K562 (cell line): Measurements from ENCODE around the gene DXO. TPM values are rescaled to one million over a fixed set of nuclear protein-coding genes. Genes with fewer than 3 reads are reported as not detected.

Experiments used
- ADNP ChIP-seq: fragments of 200-800 bp; sonication (Bioruptor generic); IDR thresholded peaks from 2 replicates; pipeline ENCODE4 v1.6.1; 2016; ENCODE audit warnings: missing genetic modification characterization, missing compliant biosample characterization
- ATF1 ChIP-seq, 2 experiments: fragments of 450-650 bp in 1 of 2; IDR thresholded peaks; 2 replicates each; pipeline ENCODE4 v1.6.1; 2016; ENCODE audit warnings: missing compliant biosample characterization in 1 of 2, missing genetic modification characterization in 1 of 2
- CEBPG ChIP-seq, 3 experiments: fragments of 200-800 bp in 1 of 3; sonication (Bioruptor generic) in 1 of 3; sonication (generic) in 1 of 3; formaldehyde crosslinking in 1 of 3; IDR thresholded peaks in 2 of 3; conservative IDR thresholded peaks in 1 of 3; 2 replicates each; pipeline versions ENCODE4 v1.6.1 to v1.8.0; 2016 to 2022; ENCODE audit warnings: missing compliant biosample characterization in 2 of 3, missing genetic modification characterization in 2 of 3, mild to moderate bottlenecking in 1 of 3, missing genetic modification reagents in 1 of 3
- CHCHD3 ChIP-seq: fragments of 250-450 bp; sonication (Bioruptor Pico); IDR thresholded peaks from 2 replicates; pipeline ENCODE4 v2.1.2; 2022; ENCODE audit warnings: mild to moderate bottlenecking
- DDX20 ChIP-seq: fragments of 450-650 bp; IDR thresholded peaks from 2 replicates; pipeline ENCODE4 v1.6.1; 2016; ENCODE audit warnings: missing genetic modification characterization, low read depth, mild to moderate bottlenecking, missing compliant biosample characterization, moderate library complexity
- E2F3 ChIP-seq: fragments of 250-450 bp; sonication (Bioruptor Pico); IDR thresholded peaks from 2 replicates; pipeline ENCODE4 v1.4.0; 2020; ENCODE audit warnings: mild to moderate bottlenecking
- ELF2 ChIP-seq: fragments of 250-450 bp; sonication (Bioruptor Pico); IDR thresholded peaks from 2 replicates; pipeline ENCODE4 v1.5.0; 2021; ENCODE audit warnings: mild to moderate bottlenecking
- FOXJ2 ChIP-seq: fragments of 200-800 bp; sonication (Bioruptor generic); IDR thresholded peaks from 2 replicates; pipeline ENCODE4 v1.6.1; 2016; ENCODE audit warnings: missing genetic modification characterization, missing compliant biosample characterization
- GABPA ChIP-seq: fragments of 200-800 bp; sonication (Bioruptor generic); conservative IDR thresholded peaks from 2 replicates; pipeline ENCODE4 v1.6.1; 2016; ENCODE audit warnings: low read depth, missing genetic modification characterization, missing compliant biosample characterization
- MCM2 ChIP-seq: fragments of 450-650 bp; IDR thresholded peaks from 2 replicates; pipeline ENCODE4 v1.6.1; 2017; ENCODE audit warnings: low read depth, mild to moderate bottlenecking
- MTA3 ChIP-seq: fragments of 450-650 bp; formaldehyde crosslinking; IDR thresholded peaks from 2 replicates; pipeline ENCODE4 v1.6.1; 2017; ENCODE audit warnings: mild to moderate bottlenecking, borderline replicate concordance
- NCOA4 ChIP-seq: fragments of 450-650 bp; IDR thresholded peaks from 2 replicates; pipeline ENCODE4 v1.6.1; 2018; ENCODE audit warnings: mild to moderate bottlenecking; ENCODE audit not compliant: partially characterized antibody
- PKNOX1 ChIP-seq: fragments of 450-650 bp; IDR thresholded peaks from 2 replicates; pipeline ENCODE4 v1.6.1; 2016
- PTRF ChIP-seq: fragments of 450-650 bp; IDR thresholded peaks from 2 replicates; pipeline ENCODE4 v1.6.1; 2016; ENCODE audit warnings: mild to moderate bottlenecking, missing genetic modification characterization, missing compliant biosample characterization
- RCOR1 ChIP-seq, 2 experiments: IDR thresholded peaks; 2 replicates each; pipeline ENCODE4 v1.6.1; 2012; ENCODE audit warnings: low read depth in 2 of 2, low read length in 2 of 2, borderline replicate concordance in 1 of 2, improper control_type of control experiment in 1 of 2
- SAP30 ChIP-seq: fragments of 200-600 bp; sonication (generic); IDR thresholded peaks from 2 replicates; pipeline ENCODE4 v1.6.1; 2012; ENCODE audit warnings: borderline replicate concordance, low read depth, mild to moderate bottlenecking, moderate library complexity, low read length, control low read depth, inconsistent platforms; ENCODE audit not compliant: insufficient read depth, poor library complexity, severe bottlenecking
- SP1 ChIP-seq: sonication (generic); formaldehyde crosslinking; IDR thresholded peaks from 2 replicates; pipeline ENCODE4 v1.8.1; 2022; ENCODE audit warnings: mild to moderate bottlenecking, missing genetic modification reagents
- USF1 ChIP-seq: sonication (generic); formaldehyde crosslinking; IDR thresholded peaks from 2 replicates; pipeline ENCODE4 v1.9.0; 2022; ENCODE audit warnings: mild to moderate bottlenecking, missing genetic modification reagents
- XRCC5 ChIP-seq: fragments of 200-400 bp; formaldehyde crosslinking; IDR thresholded peaks from 2 replicates; pipeline ENCODE4 v1.6.1; 2017; ENCODE audit warnings: low read depth, mild to moderate bottlenecking, low read length
- ZBTB7A ChIP-seq: IDR thresholded peaks from 2 replicates; pipeline ENCODE4 v1.6.1; 2011; ENCODE audit warnings: low read depth, mild to moderate bottlenecking, low read length, moderate library complexity, borderline replicate concordance; ENCODE audit not compliant: control insufficient read depth
- ZBTB9 ChIP-seq: fragments of 450-650 bp; formaldehyde crosslinking; IDR thresholded peaks from 2 replicates; pipeline ENCODE4 v1.4.0; 2020; ENCODE audit warnings: mild to moderate bottlenecking, moderate library complexity
- ZKSCAN3 ChIP-seq: fragments of 250-450 bp; sonication (Bioruptor Pico); IDR thresholded peaks from 2 replicates; pipeline ENCODE4 v1.4.0; 2020
- ZNF263 ChIP-seq: sonication (generic); formaldehyde crosslinking; IDR thresholded peaks from 2 replicates; pipeline ENCODE4 v1.8.0; 2022; ENCODE audit warnings: mild to moderate bottlenecking, missing genetic modification reagents, borderline replicate concordance
- polyA plus RNA-seq, 8 experiments: library from polyadenylated mRNA; depleted of rRNA in 4 of 8; stranded (reverse) in 5 of 8; unstranded in 3 of 8; fragments of >200 nt; fragmentation: Nextera tagmentation in 2 of 8; fragmentation: Illumina TruSeq in 1 of 8; extraction: Ambion mirVana in 2 of 8; extraction: Trizol in 1 of 8; gene quantifications; 2 replicates each; pipeline versions ENCODE4 v1.2.1 to v1.2.3, GENCODE V29; 2011 to 2014; ENCODE audit warnings: inconsistent platforms in 1 of 8, missing spikeins in 1 of 8
- total RNA-seq, 7 experiments: library from RNA; depleted of rRNA in 6 of 7; stranded (reverse); fragments of >200 nt in 6 of 7; fragmentation: Illumina TruSeq in 2 of 7; extraction: Trizol in 2 of 7; gene quantifications; 2 replicates each; pipeline versions ENCODE4 v1.2.1 to v1.2.3, GENCODE V29; 2011 to 2021; ENCODE audit warnings: low replicate concordance in 1 of 7

Gene DXO
- total and polyA plus RNA-seq, 9 of the 15 experiments (the other 6 are each of a cell fraction or from before 2014, with no cell fraction given), result 6.4 to 35.1 (median 19.4) TPM

- TF ChIP-seq FOXJ2 (0 out of 2 replicates have a peak, but pooled peaks have one; percentile 40), DDX20 (tag) (no peak), PTRF (tag) (no peak), XRCC5 (no peak), ZBTB7A (peak; percentile 29; the same call in 1 of the 2 replicates), ELF2 (CRISPR knock-in tag) (peak; percentile 26; the same call in 1 of the 2 replicates), CEBPG (CRISPR knock-in tag; IDR thresholded peaks at IDR 0.05) (peak; percentile 94), CEBPG (tag; conservative IDR thresholded peaks at IDR 0.05 in 1 of 2, IDR thresholded peaks at IDR 0.05 in 1 of 2) (peak; percentile 94 to 98), ZBTB9 (CRISPR knock-in tag) (no peak), ADNP (tag) (no peak), USF1 (CRISPR knock-in tag) (peak; percentile 62), MTA3 (0 out of 2 replicates have a peak, but pooled peaks have one; percentile 78), SP1 (peak; percentile 85), ZKSCAN3 (CRISPR knock-in tag) (no peak), ZNF263 (CRISPR knock-in tag) (0 out of 2 replicates have a peak, but pooled peaks have one; percentile 17), CHCHD3 (CRISPR knock-in tag) (no peak), MCM2 (no peak), SAP30 (peak; percentile 44), E2F3 (CRISPR knock-in tag) (no peak), ATF1 (CRISPR knock-in tag; IDR thresholded peaks at IDR 0.05) (no peak), ATF1 (tag; IDR thresholded peaks at IDR 0.05) (peak; percentile 86), PKNOX1 (peak; percentile 92), GABPA (tag) (no peak), NCOA4 (no peak), RCOR1 (IDR thresholded peaks at IDR 0.05; ENCODE audit: borderline replicate concordance in 1 of 2, low read depth in 2 of 2, low read length in 2 of 2) (peak in 1 of 2 experiments; percentile 64; a peak in 1 of 4 replicates)
Observed at GRCh38 chr6:31948753-31949413, 23.1 kb downstream of the DXO start (continued).
